Measurements from ENCODE around the gene SH3BGRL2.
"Not testable (repeated sequence)": the region's sequence is repeated elsewhere in the genome, so short reads cannot be mapped to it uniquely, and the experiment has no call there.

SH3BGRL2 gene

DNA sequence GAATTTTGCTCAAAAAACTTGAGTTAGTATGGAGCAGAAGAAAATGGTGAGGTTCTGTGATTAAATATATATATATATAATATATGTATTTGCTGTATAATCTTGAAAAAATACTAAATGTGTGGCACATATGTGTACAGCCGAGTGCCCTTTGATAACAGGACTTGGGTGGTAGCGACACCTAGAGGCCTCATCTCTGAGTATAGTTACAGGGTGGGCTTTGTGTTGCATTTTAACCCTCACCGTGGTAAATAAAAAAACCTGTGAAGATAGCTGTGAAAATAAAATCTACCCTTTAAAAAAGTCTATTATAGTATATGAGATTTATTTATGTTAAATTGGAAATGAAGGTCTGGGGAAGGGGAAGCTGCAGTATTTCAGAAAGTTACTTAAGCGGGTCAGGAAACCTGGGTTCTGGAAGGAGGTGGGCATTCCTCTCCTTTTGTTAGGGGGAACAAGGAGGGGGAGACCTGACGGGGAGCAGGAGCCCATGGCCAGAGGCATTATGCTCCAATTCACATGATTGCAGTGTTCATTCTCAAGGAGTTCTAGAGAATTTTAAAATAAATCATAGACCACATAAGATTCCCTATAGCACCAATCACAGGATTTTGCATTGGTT is 82.7 kb downstream of the SH3BGRL2 start:
- Mint-ChIP-seq H3K4me3 (no peak overlapping the region), H3K9me3 (no peaks in the 10 kb centered on the region), H3K4me1 (peaks cover 18% of the 10 kb centered on the region), H3K27ac (no peak overlapping the region), H3K27me3 (no peaks in the 10 kb centered on the region)
- DNase-seq (peak; percentile 34 to 47), ATAC-seq (peak; percentile 80)

DNA sequence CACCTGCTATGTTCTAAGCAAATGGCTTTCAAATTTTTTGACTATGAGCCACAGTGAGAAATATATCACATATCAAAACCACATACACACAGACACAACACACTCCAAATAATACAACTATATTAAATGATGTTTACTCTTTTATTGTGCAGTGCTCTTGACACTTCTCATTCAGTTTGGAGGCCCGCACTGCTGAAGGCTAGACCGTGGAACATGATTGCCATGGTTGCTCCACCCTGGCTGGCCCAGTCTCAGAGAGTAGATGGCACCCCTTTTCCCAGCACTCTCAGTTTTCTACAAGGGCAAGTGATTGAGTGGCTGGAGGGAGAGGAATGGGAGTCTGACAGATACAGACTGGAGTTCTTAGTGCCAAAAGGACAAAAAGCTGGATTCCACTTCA is 86.9 kb downstream of the SH3BGRL2 start:
- Mint-ChIP-seq H3K4me1 (peaks cover 4% of the 10 kb centered on the region), H3K27me3 (no peaks in the 10 kb centered on the region), H3K27ac (no peak overlapping the region), H3K9me3 (no peaks in the 10 kb centered on the region), H3K4me3 (no peak overlapping the region)
- no peak for DNase-seq
- no peak for ATAC-seq

DNA sequence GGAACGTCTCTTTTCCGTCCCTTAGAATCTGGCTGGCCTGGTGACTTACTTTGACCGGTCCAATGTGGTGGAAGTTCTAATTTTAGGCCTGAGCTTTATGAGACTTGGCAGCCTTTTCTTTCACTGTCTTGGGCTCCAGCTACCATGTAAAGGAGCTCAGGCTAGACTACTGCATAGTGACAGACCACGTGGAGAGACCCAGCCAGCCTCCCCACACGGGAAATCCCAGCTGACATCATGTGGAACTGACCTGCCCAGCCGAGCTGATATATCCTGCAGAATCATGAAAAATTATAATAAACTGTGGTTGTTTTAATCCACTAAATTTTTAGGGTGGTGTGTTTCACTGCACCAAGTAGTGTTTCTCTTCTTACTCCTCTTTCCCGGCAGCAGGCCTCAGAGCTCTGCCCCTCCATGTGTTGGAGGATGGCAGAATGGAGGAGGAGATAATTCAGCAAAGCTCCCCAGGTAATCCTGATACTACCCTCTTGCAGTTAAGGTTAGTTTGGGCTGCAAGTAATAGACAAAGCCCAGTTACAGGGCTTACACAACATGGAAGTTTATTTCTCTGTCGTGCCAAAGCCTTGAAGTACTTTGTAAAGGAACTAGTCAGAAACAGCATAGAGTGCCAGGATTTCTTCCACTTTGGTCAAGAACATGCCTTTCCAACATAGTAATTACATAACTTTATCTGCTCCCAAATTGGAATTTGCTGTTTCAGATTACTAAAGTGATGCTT is 87.5 kb downstream of the SH3BGRL2 start:
- DNase-seq (no peak), ATAC-seq (no peak)
- Mint-ChIP-seq H3K27ac (no peak overlapping the region), H3K4me3 (no peak overlapping the region), H3K27me3 (no peaks in the 10 kb centered on the region), H3K4me1 (peaks cover 4% of the 10 kb centered on the region), H3K9me3 (no peaks in the 10 kb centered on the region)

DNA sequence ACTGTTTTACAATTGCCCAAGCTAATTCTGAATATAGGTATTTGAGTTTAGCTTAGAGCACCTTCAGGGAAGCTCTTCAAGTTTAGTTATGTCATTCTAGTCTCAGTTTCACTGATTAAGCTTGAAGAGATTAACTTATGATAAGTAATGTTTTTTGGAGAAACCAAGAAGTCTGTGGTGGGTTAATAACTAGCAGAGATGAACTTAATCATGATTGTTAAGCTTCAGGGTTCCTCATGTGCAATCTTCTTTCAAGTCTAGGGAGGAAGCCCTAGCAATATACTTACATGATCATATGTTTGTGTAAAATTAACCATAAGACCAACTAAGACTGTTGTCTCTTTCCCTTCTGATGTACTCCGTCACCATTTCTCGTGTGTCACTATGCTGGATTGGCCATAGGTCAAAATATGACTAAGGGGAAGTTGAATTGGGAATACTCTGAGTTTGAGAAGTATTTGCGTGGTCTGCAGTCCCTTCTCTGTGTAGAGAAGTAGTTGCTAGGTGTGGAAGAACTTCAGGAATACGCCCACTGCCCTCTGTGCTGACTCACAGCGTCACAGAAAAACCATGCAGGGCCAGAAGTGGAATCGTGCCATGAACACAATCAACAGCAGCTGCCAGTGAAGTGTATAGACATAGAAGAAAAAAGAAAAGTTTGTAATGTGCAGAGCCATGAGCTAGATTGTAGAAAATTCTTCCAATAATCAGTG is 88.3 kb downstream of the SH3BGRL2 start:
- no peak overlapping the region for H3K4me3 Mint-ChIP-seq
- no peaks in the 10 kb centered on the region for H3K9me3 Mint-ChIP-seq
- H3K4me1 Mint-ChIP-seq, result peaks cover 4% of the 10 kb centered on the region
- H3K27ac Mint-ChIP-seq, result no peak overlapping the region
- peaks cover 7% of the 10 kb centered on the region for H3K27me3 Mint-ChIP-seq
- ATAC-seq (no peak), DNase-seq (no peak)

DNA sequence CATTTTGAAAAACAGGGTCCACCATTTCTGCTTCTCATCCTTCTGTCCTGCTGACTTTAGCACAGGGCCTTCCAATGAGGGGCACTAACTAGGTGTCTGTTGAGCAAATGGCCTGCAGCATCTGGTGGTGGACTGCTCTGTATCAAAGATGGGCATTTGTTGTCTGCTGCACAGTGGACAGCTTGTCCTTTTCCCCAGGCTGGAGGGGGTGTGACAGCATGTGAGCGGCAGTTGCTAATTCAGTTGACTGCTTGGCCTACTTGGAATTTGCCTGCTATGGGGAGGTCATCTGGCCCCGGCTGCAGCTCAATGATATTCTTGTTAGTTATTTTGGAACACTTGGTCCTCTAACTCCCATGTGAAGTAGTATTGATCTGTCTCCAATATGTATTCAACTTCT is 93.7 kb downstream of the SH3BGRL2 start:
- Mint-ChIP-seq H3K27me3 (peaks cover 18% of the 10 kb centered on the region), H3K4me3 (no peak overlapping the region), H3K9me3 (no peaks in the 10 kb centered on the region), H3K4me1 (no peaks in the 10 kb centered on the region), H3K27ac (no peak overlapping the region)
- DNase-seq (no peak), ATAC-seq (no peak)

DNA sequence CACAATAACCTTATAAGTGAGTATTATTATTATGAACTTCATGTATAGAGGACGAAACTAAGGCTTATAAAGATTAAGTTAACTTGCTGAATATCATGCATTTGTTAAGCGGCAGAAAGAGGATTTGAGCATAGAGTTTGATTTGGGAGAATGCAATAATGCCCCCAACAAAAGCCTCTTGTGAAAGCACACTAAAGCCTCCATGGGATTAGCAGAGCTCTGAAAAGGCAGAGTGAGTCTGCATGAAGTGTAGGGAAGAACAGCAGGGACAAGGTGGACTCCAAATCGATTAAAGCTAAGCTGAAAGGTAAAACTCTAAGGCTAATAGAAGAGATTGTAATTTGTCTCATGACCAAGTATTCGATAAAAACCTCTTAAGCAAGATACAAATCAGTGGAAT is 100.3 kb downstream of the SH3BGRL2 start:
- Mint-ChIP-seq H3K9me3 (peaks cover 0 to 8% of the 10 kb centered on the region in 2 donors), H3K4me1 (peaks cover 6% of the 10 kb centered on the region), H3K27me3 (peaks cover 22% of the 10 kb centered on the region), H3K4me3 (no peak overlapping the region), H3K27ac (peak overlapping the region in 1 of 2 donors; percentile 49)
- no peak for ATAC-seq
- no peak for DNase-seq

DNA sequence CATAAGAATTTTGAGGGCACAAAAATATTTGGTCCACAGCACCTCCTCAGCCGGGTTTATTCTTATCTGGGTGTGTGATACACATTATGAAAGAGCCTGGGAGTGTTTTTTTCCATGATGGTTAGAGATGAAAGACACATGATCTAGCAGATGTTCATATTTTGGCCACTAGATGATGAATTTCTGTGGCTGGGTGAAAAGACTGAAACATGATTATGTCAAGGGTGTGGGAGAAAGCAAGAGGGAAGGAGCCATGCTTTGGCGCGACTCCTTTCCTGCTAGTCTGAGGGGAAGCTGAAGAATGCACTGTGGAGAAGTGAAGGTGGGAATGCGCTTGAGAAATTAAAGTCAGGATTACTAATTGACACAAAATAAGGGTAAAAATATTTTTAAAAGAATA is 102.3 kb downstream of the SH3BGRL2 start:
- no peak overlapping the region for H3K27ac Mint-ChIP-seq
- no peak for ATAC-seq
- no peak for DNase-seq
- no peak overlapping the region for H3K4me3 Mint-ChIP-seq
- H3K27me3 Mint-ChIP-seq, result peaks cover 15% of the 10 kb centered on the region
- H3K9me3 Mint-ChIP-seq, result peaks cover 0 to 8% of the 10 kb centered on the region in 2 donors
- peaks cover 6% of the 10 kb centered on the region for H3K4me1 Mint-ChIP-seq

DNA sequence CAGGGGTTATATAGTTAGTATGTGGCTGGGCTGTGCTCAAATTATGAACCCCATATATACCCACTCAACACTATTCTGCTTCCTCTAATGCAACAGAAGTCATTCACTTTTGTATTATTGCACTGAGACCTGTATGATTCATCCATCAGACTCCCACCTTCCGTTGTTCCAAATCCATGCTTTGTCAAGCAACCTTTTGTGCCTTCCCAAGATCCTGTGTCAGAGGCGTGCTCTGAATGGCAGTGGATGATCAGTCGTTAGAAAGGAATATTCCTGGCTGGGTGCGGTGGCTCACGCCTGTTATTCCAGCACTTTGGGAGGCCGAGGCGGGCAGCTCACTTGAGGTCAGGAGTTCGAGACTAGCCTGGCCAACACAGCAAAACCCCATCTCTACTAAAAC is 103.2 kb downstream of the SH3BGRL2 start:
- Mint-ChIP-seq H3K4me1 (peaks cover 6% of the 10 kb centered on the region), H3K9me3 (peaks cover 0 to 8% of the 10 kb centered on the region in 2 donors), H3K27me3 (peaks cover 15% of the 10 kb centered on the region), H3K27ac (no peak overlapping the region), H3K4me3 (no peak overlapping the region)
- no peak for ATAC-seq
- DNase-seq, result no peak

DNA sequence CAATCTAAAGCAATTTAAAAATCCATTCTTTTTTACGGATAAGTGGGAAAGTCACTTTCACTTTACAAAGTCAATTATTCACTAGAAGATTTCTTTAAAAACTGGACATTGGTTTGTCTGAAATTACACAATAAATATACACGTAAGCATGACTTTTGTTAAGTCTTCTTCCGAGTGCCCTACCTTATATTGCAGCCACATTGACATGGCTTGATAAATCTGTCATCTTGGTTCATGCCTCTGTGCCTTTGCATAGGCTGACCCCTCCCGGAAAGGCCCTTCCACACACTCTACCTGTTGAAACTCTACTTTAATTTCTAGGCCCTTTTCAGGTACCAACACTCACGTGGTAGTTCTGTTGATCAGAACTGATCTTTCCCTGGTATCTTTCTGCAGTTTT is 104.1 kb downstream of the SH3BGRL2 start:
- no peak for ATAC-seq
- no peak overlapping the region for H3K4me3 Mint-ChIP-seq

DNA sequence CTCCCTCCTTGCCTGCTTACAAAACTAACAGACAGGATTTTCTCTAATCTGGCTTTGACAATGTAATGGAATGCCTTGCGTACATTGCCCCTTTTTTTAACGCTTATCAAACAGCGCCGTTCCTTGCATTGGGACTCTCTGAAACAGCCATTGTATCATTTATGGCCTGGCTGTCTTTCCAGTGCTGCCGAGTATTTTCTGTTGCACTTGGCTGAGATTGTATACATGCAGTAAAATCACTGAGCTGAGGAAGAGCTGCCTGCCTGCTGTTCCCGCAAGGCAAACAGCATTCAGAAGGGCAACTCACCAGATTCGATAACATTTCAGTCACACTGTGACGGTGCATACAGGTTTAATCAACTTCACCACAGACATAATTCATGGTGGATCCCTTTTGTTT is 106.0 kb downstream of the SH3BGRL2 start:
- DNase-seq (no peak), ATAC-seq (no peak)
- Mint-ChIP-seq H3K4me3 (no peak overlapping the region), H3K27ac (no peak overlapping the region), H3K4me1 (peaks cover 6% of the 10 kb centered on the region), H3K9me3 (peaks cover 0 to 8% of the 10 kb centered on the region in 2 donors), H3K27me3 (peaks cover 7% of the 10 kb centered on the region)

More for the DNA sequence above, 104.1 kb downstream of the SH3BGRL2 start:
- peaks cover 6% of the 10 kb centered on the region for H3K4me1 Mint-ChIP-seq
- H3K9me3 Mint-ChIP-seq, result peaks cover 0 to 8% of the 10 kb centered on the region in 2 donors
- no peak overlapping the region for H3K27ac Mint-ChIP-seq
- peaks cover 15% of the 10 kb centered on the region for H3K27me3 Mint-ChIP-seq
- no peak for DNase-seq

DNA sequence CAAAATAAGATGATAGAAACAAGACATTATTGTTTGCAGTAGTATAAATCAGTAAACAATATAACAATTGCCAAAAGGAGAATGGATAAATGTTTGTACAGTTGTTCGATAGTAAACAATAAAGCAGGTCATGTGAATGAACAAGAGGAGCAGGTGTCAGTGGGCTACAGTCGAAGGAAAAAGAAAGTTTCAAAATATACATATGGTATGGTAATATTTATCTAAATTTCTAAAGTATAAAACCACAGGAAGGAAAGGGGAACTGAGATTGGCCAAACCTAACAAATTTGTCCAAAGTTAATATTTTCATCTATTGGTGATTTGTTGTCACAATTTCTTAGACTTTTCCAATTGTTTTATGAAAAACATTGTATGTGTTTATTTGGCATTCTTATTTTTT is 110.9 kb downstream of the SH3BGRL2 start:
- no peak for ATAC-seq
- no peak for DNase-seq
- Mint-ChIP-seq H3K4me1 (no peaks in the 10 kb centered on the region), H3K27me3 (no peaks in the 10 kb centered on the region), H3K27ac (no peak overlapping the region), H3K9me3 (peaks cover 9 to 14% of the 10 kb centered on the region in 2 donors), H3K4me3 (no peak overlapping the region)

DNA sequence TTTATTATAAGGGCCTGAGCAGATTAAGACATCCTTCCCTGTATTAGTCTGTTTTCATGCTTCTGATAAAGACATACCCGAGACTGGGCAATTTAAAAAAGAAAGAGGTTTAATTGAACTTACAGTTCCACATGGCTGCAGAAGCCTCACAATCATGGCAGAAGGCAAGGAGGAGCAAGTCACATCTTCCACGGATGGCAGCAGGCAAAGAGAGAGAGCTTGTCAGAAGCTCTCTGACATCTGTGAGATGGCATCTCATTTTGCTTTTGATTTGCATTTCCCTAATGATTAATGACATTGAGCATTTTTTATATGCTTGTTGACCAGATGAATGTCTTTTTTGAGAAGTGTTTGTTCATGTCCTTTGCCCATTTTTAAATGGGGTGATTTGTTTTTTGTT is 114.2 kb downstream of the SH3BGRL2 start:
- ATAC-seq, H3K27ac Mint-ChIP-seq, H3K4me3 Mint-ChIP-seq, H3K4me1 Mint-ChIP-seq, DNase-seq: not testable (repeated sequence)
- H3K9me3 Mint-ChIP-seq, result peaks cover 9 to 14% of the 10 kb centered on the region in 2 donors
- H3K27me3 Mint-ChIP-seq, result peaks cover 11% of the 10 kb centered on the region

DNA sequence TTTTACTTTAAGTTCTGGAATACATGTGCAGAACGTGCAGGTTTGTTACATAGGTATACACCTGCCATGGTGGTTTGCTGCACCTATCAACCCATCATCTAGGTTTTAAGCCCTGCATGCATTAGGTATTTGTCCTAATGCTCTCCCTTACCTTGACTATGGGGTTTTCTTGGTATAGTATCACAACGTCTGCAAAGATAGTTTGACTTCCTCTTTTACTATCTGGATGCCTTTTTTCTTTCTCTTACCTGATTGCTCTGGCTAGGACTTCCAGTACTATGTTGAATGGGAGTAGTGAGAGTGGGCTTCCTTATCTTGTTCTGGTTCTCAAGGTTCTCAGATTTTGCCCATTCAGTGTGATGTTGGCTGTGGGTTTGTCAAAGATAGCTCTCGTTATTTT is 115.2 kb downstream of the SH3BGRL2 start:
- not testable (repeated sequence) for ATAC-seq, DNase-seq, H3K27ac Mint-ChIP-seq, H3K4me1 Mint-ChIP-seq, H3K4me3 Mint-ChIP-seq
- H3K27me3 Mint-ChIP-seq, result peaks cover 18% of the 10 kb centered on the region
- H3K9me3 Mint-ChIP-seq, result peaks cover 9 to 14% of the 10 kb centered on the region in 2 donors

DNA sequence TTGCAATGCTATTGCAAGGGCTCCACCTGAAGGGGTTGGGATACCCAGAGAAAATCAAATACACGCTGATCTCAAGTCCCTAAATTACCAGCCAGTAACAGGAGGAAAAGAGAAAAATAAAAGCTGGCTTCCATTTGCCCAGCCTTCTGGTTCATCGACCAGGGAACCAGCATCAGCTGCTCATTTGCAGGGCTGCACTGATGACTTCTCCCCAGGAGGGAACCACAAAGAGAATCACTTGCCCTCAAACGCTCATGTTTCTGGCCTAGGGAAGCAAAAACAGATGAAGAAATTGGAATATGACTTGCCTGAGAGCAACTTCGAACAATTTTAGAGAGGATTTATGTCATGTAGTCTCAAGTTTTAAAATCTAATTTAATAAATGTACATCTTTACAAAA is 119.7 kb downstream of the SH3BGRL2 start:
- ATAC-seq (no peak), DNase-seq (no peak)
- H3K27ac Mint-ChIP-seq, result no peak overlapping the region
- peaks cover 38% of the 10 kb centered on the region for H3K27me3 Mint-ChIP-seq
- no peaks in the 10 kb centered on the region for H3K4me1 Mint-ChIP-seq
- H3K4me3 Mint-ChIP-seq, result no peak overlapping the region
- peaks cover 5 to 9% of the 10 kb centered on the region in 2 donors for H3K9me3 Mint-ChIP-seq

All from stimulated activated naive CD8-positive, alpha-beta T cell treated with anti-CD3 and anti-CD28 coated beads, Interleukin-15, amount 100 ng/mL, for 72 hours (primary cell).